ENCODE measurements around the gene COPS2.

The COPS2 gene

DNA sequence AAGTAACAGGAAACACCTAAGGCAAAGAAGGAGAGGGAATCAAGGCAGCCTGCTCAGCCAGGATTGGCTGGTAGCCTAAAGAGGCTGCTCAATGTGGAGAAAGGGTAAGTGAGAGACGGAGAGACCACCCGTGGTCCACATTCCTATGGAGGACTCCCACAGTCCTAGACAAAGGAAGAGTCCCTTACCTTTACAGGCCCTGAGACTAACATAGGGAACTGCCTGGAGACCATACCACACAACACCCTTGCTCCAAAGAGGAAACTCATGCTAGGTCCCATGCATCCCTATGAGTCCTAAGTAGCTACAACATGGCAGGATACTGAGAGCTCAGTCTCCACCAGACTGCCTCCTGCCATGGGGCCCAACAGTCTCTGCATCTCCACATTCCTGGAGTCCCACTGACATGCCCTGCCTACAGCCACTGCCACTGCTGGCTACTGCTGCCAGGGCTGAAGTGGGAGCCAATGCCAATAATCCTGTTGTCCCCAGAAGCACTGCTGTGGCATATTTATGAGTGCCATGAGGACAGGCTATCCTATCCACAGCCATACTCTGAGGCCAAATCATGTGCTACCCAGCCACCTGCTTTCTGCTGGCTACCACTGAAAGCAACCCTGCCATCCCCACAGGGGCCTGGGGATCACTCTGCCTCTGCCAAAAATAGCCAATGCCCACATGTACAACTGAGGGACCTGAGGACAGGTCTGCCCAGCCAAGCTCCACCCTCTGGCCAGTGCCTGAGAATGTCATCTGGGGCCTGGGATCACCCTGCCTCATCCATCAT is 45.0 kb downstream of the COPS2 start:
- TF ChIP-seq, protein P1, sequence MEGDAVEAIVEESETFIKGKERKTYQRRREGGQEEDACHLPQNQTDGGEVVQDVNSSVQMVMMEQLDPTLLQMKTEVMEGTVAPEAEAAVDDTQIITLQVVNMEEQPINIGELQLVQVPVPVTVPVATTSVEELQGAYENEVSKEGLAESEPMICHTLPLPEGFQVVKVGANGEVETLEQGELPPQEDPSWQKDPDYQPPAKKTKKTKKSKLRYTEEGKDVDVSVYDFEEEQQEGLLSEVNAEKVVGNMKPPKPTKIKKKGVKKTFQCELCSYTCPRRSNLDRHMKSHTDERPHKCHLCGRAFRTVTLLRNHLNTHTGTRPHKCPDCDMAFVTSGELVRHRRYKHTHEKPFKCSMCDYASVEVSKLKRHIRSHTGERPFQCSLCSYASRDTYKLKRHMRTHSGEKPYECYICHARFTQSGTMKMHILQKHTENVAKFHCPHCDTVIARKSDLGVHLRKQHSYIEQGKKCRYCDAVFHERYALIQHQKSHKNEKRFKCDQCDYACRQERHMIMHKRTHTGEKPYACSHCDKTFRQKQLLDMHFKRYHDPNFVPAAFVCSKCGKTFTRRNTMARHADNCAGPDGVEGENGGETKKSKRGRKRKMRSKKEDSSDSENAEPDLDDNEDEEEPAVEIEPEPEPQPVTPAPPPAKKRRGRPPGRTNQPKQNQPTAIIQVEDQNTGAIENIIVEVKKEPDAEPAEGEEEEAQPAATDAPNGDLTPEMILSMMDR (IDR thresholded peaks at IDR 0.05; ENCODE audit: insufficient read depth, missing control alignments), result no peak
- DNase-seq (ENCODE audit: insufficient read length, low spot score) (no peak), FAIRE-seq (no peak)

DNA sequence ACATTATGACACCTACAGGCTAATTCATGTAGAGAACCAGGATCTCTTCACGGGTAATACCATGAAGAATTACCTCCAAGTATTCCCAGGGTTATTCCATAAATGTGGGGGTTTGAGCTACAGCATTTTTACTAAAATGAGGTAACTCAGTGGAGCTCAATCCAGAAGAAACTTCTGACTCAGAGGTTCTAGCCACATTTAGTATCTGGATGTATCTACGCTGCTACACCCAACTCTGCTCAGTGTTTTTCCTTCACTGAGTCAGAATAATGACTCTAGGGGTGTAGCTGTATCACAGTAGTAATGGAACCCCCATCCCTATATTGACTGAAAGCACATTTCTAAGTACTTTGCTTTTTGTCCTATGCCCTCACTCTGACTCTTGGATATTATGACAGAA is 52.4 kb downstream of the COPS2 start:
- FAIRE-seq (no peak), DNase-seq (ENCODE audit: insufficient read length, low spot score) (no peak)
- TF ChIP-seq, protein P1 (IDR thresholded peaks at IDR 0.05; ENCODE audit: insufficient read depth, missing control alignments), result no peak

DNA sequence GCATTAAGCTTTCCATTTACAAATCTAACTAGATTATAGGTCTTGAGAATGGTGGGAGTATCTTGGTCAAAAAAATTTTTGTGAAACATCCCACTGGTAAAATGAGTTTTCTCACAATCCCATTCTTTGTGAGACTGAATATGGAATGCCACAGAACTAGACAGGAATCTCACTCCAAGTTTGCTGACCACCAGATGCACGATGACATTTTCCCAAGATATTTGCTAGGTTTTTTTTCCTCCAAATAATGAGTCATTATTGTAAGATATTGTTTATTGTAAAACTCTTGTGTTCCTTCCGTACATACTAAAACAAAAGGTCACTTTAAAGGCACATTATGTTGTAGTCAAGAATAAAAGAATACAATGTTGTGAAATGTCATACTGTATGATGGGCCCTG is 53.9 kb downstream of the COPS2 start:
- FAIRE-seq, result no peak
- no peak for DNase-seq (ENCODE audit: insufficient read length, low spot score)

DNA sequence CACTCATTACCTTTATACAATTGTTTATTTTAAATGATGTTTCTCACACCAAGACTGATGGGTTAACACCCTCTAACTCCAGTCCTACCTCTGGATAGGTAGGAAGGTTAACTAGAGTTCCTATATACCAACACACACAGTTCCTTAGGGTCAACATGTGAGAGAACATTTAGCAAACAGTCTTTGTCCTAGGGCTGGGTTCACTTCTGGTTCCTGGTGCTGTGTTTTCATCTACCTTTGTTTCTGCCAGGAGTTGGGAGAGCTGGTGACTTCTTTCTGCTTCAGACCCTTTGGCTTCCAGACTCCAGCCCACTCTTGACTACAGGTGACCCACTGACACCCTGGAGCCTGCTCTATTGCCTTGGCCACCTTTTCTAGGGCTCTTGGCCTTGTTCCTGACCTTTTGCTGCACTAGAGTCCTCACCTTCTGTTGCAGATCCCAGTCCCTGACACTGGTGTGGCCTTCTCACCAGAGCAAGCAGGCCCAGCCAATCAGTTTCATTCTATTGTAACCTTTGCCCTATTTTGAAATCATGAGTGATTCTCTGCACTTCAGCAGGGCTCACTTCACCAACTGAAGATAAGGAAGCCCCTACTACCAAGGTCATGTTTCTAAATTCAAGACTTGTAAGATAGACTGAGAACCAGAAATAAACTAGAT is 59.2 kb downstream of the COPS2 start:
- TF ChIP-seq, protein P1 (IDR thresholded peaks at IDR 0.05; ENCODE audit: insufficient read depth, missing control alignments), result no peak
- FAIRE-seq (no peak), DNase-seq (ENCODE audit: insufficient read length, low spot score) (no peak)

More for the DNA sequence above, 53.9 kb downstream of the COPS2 start:
- TF ChIP-seq, protein P1 (IDR thresholded peaks at IDR 0.05; ENCODE audit: insufficient read depth, missing control alignments), result no peak

DNA sequence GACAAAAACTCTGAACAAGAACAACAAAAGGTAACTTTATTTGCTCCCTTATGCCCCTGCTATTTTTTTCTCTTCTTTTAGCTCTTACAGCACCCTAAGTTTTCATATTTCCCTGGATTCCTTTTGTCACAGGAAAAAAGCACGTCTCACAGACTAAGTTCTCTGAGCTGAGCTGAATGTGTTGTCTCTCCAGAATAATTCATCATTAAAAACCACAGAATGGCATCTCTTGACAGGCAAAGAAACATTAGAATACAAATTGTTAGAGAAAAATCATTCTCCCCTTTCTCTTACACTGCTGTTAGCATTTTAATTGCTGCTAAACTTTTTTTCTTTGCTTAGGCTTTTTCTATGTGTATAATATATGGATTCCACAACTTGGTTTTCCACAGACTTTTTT is 60.5 kb downstream of the COPS2 start:
- FAIRE-seq (no peak), DNase-seq (ENCODE audit: insufficient read length, low spot score) (no peak)
- TF ChIP-seq, protein P1 (IDR thresholded peaks at IDR 0.05; ENCODE audit: insufficient read depth, missing control alignments), result no peak

DNA sequence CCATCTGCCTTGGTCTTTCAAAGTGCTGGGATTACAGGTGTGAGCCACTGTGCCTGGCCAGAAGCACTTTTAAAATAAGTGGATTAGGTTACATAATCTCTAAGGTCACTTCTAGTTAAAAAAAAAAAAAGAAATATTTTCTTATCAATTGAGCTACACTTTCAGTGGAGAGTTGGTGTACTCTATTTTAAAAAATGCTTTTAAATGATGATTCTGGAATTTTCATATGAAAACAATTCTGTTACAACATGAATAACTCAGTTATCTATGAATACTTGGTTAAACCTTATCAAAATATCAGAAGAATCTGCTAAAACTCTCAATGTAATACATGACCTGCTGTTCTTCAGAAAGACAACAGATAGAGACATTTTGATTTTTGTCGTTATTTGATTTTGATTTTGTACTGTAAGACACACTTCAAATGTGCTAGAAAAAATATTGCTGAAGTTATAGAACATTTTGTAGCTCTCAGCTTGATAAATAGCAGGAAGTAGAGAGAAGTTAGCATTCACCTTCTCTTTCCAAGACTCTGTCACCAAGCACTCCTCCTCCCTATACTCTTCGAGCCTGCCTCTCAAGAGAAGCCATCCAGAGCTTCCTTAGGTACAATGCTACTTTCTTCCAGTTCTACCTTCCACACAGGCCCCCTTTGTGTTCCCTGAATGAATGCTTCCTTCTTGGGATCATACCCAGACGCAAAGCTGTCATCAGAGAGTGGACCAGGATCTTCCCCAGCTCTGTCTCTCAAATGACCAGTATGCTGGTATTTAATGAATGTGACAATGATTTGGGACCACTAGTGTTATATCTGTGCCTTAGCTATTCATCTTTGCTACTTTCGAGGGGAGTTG is 61.9 kb downstream of the COPS2 start:
- FAIRE-seq, result no peak
- DNase-seq (ENCODE audit: insufficient read length, low spot score), result no peak
- TF ChIP-seq, protein P1 (IDR thresholded peaks at IDR 0.05; ENCODE audit: insufficient read depth, missing control alignments), result no peak

Measured in D721Med (cell line).